NCI-H2171 treated with DMSO at 0.1 percent for 48 hours (cell line): Measurements from ENCODE around the gene CTPS2.
"Not testable (repeated sequence)": the region's sequence is repeated elsewhere in the genome, so short reads cannot be mapped to it uniquely, and the experiment has no call there.

Experiments
- DNase-seq: peaks from one replicate; lab custom pipeline; 2025; lab: John Stamatoyannopoulos, UW

Gene CTPS2, protein sequence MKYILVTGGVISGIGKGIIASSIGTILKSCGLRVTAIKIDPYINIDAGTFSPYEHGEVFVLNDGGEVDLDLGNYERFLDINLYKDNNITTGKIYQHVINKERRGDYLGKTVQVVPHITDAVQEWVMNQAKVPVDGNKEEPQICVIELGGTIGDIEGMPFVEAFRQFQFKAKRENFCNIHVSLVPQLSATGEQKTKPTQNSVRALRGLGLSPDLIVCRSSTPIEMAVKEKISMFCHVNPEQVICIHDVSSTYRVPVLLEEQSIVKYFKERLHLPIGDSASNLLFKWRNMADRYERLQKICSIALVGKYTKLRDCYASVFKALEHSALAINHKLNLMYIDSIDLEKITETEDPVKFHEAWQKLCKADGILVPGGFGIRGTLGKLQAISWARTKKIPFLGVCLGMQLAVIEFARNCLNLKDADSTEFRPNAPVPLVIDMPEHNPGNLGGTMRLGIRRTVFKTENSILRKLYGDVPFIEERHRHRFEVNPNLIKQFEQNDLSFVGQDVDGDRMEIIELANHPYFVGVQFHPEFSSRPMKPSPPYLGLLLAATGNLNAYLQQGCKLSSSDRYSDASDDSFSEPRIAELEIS

DNA sequence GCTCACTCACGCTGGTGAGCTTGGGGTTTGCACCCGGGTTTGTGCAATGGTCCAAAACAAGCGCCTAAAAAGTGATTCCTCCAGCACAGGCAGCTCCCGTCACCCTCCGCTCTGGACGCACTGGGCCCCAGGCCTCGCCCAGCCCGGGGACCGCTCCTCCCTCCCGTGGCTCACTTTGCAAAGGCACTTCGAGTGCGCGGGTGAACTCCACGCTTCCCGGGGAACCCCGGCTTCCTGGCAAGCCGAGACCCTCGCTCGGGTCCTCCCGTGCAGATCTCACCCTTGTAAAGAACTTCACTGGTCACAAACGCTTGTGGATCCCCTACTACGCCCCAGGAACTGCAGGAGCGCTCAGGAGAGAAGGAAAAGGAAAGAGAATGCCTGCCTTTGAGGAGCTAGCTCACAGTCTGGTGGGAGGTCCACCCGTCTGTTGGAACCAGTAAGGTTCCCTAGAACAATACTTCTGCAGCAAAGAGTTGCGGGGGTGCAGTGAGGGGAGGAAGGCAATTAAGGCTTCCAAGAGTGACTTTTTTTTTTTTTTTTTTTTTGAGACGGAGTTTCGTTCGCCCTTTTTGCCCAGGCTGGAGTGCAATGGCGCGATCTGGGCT is at the start of gene CTPS2:
Gene CTPS2, minus strand, starts transcription at position 122 of the 608 bp plus-strand sequence. CDS start 9,767 bp downstream, outside the sequence.
- DNase-seq = peak; percentile 40

DNA sequence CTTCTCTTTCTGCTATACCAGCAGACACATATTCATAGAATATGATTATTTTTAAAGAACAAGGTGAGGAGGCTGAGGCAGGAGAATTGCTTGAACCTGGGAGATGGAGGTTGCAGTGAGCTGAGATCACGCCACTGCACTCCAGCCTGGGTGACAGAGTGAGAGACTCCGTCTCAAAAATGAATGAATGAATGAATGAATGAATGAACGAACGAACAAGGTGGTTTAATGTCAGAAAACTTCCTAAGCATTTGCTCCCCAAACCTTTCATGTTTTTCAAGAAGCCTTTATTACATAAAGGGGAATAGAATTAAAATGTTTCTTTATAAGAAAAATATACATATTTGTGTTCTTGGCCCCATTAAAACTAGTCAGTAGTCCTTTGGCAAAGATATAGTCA is 49.0 kb upstream of the CTPS2 start:
- DNase-seq = not testable (repeated sequence)

DNA sequence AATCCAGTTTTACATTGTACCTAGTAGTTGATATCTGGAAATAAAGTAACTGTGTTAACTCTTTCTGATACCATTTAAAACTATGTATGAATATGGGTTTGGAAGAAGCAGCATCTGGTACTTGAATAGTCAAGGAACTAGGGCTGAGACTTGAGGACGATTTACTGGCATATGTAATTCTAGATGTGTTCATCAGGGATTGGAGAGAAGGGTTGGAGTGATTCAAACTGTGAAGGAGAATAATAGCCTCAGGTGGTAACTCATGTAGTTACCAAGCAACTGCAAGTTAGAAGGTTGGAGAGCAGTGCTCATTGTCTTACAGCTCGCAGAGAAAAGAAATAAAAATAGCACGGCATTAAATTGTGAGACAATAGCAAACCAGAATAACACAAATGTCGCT is 44.3 kb upstream of the CTPS2 start:
- DNase-seq = no peak

DNA sequence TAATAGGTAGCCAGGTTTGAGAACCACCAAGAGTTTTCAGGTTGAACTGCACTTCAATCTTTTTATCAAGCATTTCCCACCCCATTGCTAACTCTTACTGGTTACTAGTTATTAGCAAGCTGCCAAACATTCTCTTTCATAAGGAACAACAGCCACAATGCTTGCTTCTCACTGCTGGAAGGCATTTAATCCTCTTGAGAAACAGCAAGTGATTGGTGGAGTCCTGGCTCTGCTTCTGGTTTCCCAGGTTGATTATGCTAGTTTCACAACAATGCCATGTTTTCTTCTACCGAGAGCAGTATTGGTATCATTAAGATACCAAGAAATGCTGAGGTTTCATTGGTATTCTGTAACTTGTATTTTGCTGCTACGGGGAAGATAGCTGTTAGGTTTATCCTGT is 41.5 kb upstream of the CTPS2 start:
- DNase-seq = no peak

DNA sequence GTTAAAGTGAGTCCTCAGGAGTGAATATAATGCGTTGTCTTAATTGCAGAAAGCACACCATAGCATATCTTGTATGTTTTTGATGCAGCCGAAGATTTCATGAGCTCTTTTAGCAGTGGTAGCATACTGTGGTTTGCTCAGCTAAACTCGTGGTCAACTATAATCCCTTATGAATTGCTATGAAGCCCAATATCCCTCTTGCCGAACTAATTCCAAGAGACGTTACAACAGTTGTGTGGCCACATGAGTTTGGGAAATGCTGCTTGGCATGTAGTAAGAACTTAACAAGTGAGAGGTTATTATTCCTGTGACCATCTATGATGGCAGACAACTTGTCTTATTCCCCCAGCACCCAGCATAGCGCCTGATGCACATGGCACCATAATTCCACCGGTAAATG is 37.7 kb upstream of the CTPS2 start:
- no peak for DNase-seq

DNA sequence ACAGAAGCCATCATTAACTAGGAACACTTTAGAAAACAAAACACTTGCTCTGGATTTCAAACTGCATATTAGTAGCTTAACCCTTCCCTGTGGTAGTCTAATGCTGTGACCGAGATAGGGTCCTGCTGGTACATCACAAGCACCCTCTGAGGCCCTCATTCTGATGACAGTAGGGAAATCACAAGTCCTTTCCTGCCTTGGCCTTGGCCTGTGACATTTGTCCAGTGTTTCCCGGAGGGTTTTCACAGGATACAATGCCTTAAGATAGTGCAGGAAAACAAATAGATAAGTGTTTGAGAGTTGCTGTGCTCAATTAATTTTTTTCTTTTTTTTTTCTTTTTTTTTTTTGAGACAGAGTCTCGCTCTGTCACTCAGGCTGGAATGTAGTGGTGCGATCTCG is 36.0 kb upstream of the CTPS2 start:
- DNase-seq = no peak

DNA sequence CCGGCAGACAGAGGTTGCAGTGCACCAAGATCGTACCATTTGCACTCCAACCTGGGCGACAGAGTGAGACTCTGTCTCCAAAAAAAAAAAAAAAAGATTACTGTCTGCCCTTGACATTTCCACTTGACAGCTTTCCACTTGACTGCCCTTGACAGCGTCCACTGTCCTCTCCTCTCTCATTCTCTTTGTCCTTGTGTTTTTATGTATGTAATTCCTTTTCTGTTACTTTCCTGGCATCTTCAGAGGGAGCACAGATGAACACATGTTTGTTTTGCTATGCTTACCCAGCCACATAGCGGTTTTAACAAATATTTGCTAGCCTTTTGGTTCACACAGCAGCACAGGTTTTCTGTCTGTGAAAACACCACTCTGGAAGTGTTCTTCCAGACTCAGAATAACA is 33.2 kb upstream of the CTPS2 start:
- DNase-seq = no peak

DNA sequence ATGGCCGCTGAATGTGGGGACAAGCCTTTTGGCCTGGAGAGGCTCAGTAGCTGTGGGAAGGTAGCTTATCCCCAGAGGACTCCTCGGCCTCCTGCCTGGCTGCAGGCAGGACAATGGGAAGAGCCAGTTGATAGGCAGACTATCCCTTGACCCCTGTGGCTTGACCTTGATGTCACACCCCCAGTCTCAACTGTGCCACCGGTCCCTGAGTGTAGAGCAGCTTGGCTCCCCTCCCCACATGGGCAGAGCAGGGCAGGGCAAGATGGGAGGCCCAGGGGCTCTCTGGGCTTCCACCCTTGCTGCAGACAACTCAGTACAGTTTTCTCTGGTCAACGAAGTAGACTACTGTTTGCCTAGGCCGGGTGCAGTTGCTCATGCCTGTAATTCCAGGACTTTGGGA is 32.6 kb upstream of the CTPS2 start:
- DNase-seq = no peak

DNA sequence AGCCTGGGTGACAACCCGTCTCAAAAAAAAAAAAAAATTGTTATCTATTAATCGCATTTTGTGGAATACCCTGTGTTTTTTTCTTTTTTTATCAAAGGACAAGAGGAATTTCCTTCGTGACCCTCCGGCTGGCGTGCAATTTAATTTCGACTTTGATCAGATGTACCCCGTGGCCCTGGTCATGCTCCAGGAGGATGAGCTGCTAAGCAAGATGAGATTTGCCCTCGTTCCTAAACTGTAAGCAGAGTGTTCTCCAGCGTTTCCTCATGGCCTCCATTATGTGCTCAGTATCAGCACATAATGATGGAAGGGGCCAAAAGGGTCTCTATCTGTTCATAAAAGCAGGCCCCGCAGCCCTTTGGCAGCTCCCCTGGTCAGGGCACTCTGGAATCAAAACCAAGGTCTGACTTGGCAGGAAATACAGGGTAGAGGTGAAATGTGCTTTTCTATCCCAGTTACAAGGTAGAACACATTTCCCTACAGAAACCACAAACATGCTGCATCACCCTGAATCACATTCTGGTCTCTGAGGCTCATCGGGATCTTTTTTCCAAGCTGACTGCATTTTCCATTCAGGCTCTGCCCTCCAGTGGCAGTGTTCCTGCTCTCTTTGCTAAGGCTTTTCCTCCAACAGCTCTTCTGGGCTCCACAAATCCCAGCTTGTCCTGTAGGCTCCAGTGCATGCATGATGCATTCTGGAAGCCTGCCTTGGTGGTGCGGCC is 31.3 kb upstream of the CTPS2 start:
- DNase-seq = no peak

DNA sequence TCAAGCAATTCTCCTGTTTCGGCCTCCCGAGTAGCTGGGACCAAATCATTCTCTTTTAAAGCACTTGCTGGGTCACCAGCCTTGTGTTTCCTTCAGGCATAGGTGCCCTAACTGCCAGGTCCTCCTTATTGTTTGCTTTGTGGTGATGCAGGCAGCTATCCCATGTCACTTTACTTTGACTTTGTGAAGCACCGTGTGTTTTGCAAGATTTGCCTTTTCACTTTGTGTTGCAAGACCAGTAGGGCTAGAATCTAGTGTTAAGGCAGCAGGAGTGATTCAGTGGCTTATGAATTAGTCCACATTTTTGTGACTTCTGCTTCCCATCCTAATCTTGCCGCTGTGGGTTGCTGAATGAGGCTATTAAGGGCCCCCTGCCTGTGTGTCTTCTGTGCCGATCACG is 27.1 kb upstream of the CTPS2 start:
- no peak for DNase-seq

DNA sequence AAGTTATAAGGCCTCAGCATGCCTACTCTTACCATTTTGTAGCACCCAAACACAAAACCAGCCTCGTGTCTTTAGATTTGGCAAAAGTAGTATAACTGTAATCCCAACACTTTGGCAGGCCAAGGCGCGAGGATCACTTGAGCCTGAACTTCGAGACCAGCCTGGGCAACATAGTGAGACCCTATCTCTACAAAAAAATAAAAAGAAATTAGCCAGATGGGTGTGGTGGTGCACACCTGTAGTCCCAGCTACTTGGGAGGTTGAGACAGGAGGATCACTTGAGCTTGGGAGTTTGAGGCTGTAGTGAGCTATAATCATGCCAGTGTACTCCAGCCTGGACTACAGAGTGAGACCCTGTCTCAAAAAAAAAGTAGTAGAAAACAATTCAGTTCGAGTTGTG is 24.6 kb upstream of the CTPS2 start:
- no peak for DNase-seq

DNA sequence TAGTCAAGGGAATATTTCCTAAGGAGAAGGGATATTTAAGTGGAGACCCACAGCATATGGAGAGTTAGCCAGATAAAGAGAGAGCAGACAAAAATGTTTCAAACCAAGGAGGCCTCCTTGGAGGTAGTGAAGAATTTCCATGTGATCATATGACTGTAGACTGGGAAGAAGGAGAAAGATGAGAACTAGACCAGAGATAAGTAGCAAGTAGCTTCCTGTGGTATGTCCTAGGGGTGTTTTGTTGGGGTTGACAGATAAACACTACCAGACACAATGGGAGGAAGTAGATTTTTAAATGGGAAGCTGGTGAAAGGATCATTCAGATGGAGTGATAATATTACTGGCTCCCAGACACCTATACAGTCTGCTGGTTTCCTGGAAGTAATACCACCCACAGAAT is 20.5 kb upstream of the CTPS2 start:
- no peak for DNase-seq

DNA sequence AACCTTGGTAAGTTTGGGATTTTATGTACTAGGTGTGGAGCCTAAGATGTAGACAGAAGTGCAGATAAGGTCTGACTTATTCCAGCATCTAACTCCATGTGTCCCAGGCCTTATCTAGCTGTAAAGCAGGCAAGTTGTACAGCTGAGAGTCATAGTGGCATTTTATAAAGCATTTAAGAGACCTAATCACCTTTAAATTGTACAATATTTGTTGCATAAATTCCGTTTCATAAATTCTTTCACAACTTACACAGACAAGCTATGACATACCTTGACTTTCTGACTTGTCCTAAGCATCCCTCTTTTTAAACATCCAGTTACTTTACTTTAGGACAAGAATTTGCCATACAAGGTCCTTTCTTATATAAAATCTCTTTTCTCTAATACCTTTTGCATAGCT is 18.0 kb upstream of the CTPS2 start:
- DNase-seq = no peak

DNA sequence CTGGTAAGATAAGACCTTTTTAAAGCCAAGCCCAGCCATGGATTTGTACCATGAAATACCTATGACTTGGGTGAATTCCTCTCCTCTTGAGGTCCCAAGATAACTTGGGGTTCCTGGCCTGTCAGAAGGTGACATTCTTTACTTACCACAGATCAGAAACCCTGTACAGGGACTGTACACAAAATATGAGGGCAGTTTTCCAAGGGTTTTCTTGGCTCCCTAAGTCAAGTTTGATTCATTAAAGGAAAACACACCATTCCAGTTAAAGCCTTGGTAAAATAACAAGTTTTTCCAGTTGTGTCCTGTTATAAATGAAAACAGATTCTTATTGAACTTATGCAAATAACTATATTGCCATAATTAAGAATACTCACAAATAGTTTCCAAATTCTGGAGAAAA is 15.2 kb upstream of the CTPS2 start:
- DNase-seq = no peak

DNA sequence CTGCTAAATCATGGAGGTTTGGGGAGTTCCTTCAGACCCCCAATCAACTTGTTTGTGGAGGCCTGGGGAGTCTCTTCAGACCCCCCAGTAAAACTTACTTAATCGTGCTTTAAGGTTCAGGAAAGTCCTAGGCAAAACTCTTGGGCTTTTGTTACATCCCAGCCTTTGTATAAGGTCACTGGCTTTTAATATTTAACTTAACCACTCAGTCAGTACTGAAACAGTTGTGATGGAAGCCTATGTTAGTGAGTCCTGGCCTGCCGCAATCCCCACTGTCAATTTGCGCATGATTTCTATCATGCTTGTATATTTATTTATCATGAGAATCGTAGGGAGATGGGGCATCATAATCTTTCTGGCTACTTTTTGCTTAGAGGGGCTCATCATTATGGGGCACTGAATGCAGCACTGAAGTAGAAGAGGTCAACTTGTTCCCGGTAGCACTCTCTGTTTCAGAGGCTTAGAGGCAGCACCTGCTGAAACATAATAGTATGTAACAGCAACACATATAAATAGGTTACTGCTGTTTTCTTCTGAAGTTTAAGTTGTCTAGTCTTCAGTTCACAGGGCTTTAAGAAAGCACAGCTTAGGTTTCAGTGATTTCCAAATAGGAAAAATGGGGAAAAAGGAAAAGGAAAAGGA is 14.0 kb upstream of the CTPS2 start:
- DNase-seq = not testable (repeated sequence)

DNA sequence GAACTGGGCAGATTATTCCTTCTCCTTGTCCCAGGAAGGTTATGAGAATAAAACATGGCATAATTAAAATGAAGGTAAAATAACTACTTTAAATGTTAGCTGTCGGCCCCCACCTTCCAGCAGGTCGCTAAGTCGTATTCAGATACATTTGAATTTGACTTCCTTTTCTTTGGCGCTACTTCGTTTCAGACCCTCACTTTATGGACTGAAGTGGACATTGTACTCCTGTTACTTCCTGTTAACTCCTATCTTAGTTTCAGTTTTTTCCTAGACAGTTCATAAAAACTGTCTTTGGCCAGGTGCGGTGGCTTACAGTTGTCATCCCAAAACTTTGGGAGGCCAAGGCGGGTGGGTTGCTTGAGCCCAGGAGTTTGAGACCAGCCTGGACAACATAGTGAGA is 12.6 kb upstream of the CTPS2 start:
- DNase-seq = no peak

DNA sequence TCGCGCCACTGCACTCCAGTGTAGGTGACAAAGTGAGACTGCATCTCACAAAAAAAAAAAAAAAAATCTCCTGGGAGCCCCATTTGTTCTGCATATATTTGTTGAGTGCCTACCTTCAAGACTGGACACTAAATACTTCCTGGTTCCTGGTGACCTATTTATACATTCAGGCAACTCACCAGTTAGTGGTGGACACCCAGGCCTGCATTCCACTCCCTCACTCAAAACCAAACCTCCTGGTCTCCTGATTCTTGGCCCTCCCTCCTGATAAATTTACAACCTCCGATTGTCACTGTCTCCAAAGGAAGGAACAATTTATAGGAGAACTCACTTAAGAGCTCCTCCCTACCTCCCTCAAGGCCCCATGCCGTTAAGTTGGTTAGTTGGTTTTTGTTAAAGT is 10.0 kb upstream of the CTPS2 start:
- no peak for DNase-seq

DNA sequence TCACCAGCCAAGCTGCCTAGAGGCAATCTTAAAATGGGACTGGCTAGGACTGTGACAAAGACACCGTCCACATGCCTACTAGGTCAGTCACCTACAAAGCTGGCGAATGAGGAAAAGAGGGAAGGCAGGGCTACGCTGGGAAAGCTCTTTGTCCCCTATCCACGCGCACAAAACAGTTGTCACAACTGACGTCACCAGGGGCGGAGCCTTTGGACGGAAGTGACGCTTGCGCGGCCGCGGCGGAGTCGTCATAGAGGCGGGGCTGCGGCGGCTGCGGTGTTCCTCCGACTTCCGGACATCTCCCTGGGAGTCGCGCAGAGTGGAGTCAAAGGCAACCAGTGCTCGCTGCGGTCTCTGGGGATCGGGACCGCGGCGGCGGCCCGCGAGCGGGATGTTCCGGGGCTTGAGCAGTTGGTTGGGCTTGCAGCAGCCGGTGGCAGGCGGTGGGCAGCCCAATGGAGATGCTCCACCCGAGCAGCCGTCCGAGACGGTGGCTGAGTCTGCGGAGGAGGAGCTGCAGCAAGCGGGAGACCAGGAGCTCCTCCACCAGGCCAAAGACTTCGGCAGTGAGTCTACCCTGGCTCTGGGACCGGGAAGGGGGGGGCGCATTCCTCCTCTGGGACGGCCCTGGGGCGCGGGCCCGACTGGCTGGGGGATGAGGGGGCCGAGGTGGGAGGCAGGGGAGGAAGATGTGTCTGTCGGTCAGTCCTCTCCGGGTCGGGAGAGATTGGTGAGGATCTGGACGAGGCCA is 7.0 kb upstream of the CTPS2 start, which contains the start of gene SYAP1:
Gene SYAP1, plus strand, starts transcription at position 279 of the 751 bp plus-strand sequence. Its CDS starts 113 bp downstream, at position 392.
- DNase-seq = peak; percentile 92

DNA sequence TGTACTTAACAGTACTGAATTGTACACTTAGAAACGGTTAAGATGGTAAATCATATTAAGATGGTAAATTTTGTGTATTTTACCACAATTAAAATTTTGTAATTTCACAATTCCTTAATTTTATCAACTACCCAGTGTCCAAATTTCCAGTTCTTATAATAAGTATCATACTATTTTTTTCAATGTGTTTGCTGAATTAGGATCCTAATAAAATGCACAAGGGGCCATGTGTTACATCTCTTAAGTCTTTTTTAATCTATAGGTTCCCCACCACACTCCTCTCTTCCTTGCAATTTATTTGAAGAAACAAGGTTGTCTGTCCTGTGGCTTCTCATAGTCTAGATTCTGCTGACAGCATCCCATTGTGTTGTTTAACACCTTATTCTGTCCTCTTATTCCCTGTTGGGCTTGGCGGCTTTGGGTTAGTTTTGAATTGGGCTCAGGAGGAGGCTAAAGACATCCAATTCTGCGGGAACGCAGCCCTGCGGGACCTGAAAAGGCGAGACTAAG is 6.4 kb upstream of the CTPS2 start:
- no peak for DNase-seq

DNA sequence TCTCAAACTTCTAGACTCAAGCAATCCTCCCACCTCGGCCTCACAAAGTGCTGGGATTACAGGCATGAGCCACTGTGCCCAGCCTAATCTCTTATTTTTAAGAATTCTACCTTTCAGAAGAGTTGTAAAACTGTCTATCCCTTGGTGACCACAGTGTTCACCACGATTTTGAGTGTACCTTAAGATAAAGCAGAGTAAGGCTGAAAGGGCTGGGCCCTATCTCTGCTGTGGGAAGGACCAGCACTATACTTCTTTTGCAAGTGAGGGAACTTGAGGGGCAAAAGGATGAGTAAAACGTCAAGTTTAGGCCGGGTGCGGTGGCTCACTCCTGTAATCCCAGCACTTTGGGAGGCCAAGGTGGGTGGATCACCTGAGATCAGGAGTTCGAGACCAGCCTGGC is 4.0 kb upstream of the CTPS2 start:
- DNase-seq = not testable (repeated sequence)

DNA sequence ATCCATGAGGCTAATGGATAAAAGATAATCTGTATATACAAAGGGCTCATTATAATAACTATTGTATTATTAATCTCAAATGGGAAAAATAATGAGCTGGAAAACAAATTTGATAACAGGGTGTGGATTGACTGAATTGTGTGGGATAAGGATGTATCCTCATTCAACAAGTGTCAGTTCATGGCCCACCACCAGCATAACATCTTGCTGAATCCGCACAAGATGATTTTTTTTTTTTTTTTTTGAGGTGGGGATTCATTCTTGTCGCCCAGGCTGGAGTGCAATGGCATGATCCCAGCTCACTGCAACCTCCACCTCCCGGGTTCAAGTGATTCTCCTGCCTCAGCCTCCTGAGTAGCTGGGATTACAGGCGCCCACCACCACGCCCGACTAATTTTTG is 3.2 kb upstream of the CTPS2 start:
- not testable (repeated sequence) for DNase-seq
